Kidney (tissue), 14 donors: ENCODE data around the gene MST1R. TPM values are rescaled to one million over a fixed set of nuclear protein-coding genes. Genes with fewer than 3 reads are reported as not detected.
"Not testable (repeated sequence)": the region's sequence is repeated elsewhere in the genome, so short reads cannot be mapped to it uniquely, and the experiment has no call there.

Experiments
- DNase-seq, 5 donors: peaks; one replicate each; pipeline ENCODE4 v3.0.0-alpha.2; 2013 to 2020
- FAIRE-seq: peaks from 2 replicates; lab custom pipeline; 2012; peaks lifted over from hg19 to GRCh38; lab: Jason Lieb, UNC
- H3K27ac ChIP-seq, 2 donors: one replicate each; pipeline ENCODE4 v1.7.0; 2013; ENCODE audit warnings: low read depth in 2 of 2, low read length in 2 of 2, inconsistent platforms in 1 of 2
- H3K27me3 ChIP-seq: one replicate; pipeline ENCODE4 v1.7.1; 2013; ENCODE audit warnings: low read length, inconsistent platforms; ENCODE audit not compliant: control insufficient read depth, insufficient read depth
- H3K36me3 ChIP-seq, 3 donors: one replicate each; pipeline versions ENCODE4 v1.7.0 to v1.7.1; 2013; ENCODE audit warnings: low read length in 3 of 3, control low read depth in 1 of 3, inconsistent platforms in 1 of 3; ENCODE audit not compliant: insufficient read depth in 3 of 3, control insufficient read depth in 2 of 3
- H3K4me1 ChIP-seq, 3 donors: one replicate each; pipeline versions ENCODE4 v1.7.0 to v1.7.1; 2013; ENCODE audit warnings: low read length in 3 of 3, inconsistent platforms in 1 of 3, low read depth in 1 of 3; ENCODE audit not compliant: control insufficient read depth in 2 of 3, insufficient read depth in 2 of 3
- H3K4me3 ChIP-seq, 3 donors: one replicate each; pipeline versions ENCODE4 v1.7.0 to v1.8.1; 2013; ENCODE audit warnings: low read length in 3 of 3, control low read depth in 1 of 3, inconsistent platforms in 1 of 3
- H3K9ac ChIP-seq, 3 donors: one replicate each; pipeline versions ENCODE4 v1.7.0 to v1.7.1; 2013; ENCODE audit warnings: low read length in 3 of 3, control low read depth in 1 of 3, inconsistent platforms in 1 of 3
- H3K9me3 ChIP-seq, 3 donors: one replicate each; pipeline versions ENCODE4 v1.7.0 to v1.7.1; 2013; ENCODE audit warnings: low read length in 3 of 3, control low read depth in 1 of 3, inconsistent platforms in 1 of 3; ENCODE audit not compliant: control insufficient read depth in 2 of 3, insufficient read depth in 1 of 3
- CTCF ChIP-seq: IDR thresholded peaks from 3 replicates; pipeline ENCODE4 v1.5.1; 2012; ENCODE audit warnings: mild to moderate bottlenecking, moderate library complexity, borderline replicate concordance; ENCODE audit not compliant: insufficient read depth; ENCODE audit errors: extremely low read depth
- intact Hi-C: fragments of 100-400 bp; cut with DNase I; formaldehyde crosslinking; loops from one replicate; pipeline ENCODE4 v1.11.1; 2022
- polyA plus RNA-seq: library from polyadenylated mRNA; stranded (reverse); fragments of 350-450 nt; fragmentation: Illumina TruSeq; extraction: RNeasy Lipid Tissue Mini Kit (QIAGEN cat#74804); gene quantifications from one replicate; pipeline ENCODE4 v1.2.3, GENCODE V29; 2014; ENCODE audit warnings: low read depth, low replicate concordance; ENCODE audit not compliant: insufficient read depth
- total RNA-seq: library from RNA; stranded (reverse); fragmentation: NEBNext Ultra II Directional; extraction: Animal tissue kit (Norgen Biotek cat#: 25700); gene quantifications from one replicate; pipeline ENCODE4 v1.2.1, GENCODE V29; 2021
- donor health status: control.
- donor health status: control.
- donor health status: control.
- donor health status: control.
- donor health status: control.
- donor health status: DM: yes; HTN: yes; CAD: no.
- donor health status: Normal renal cell carcinoma (clear cell type).

Gene MST1R
- total and polyA plus RNA-seq, 2 donors from 2014 or later, result 0.30 to 29.6 TPM

- Histone ChIP-seq H3K4me3 (no peak overlapping the region), H3K9me3 (no peaks in the 10 kb centered on the region), H3K27ac (no peak overlapping the region), H3K27me3 (no peaks in the 10 kb centered on the region), H3K9ac (no peak overlapping the region), H3K36me3 (no peaks in the 10 kb centered on the region), H3K4me1 (peaks cover 0 to 8% (median 0%) of the 10 kb centered on the region in 3 donors)
- FAIRE-seq (no peak), DNase-seq (no peak)
- no peak for TF ChIP-seq CTCF
- intact Hi-C loops, result no loop called here
These were observed 21.0 kb upstream of the MST1R start for GRCh38 chr3:49924683-49925082.

- H3K4me3 ChIP-seq, H3K27ac ChIP-seq, H3K4me1 ChIP-seq, H3K9ac ChIP-seq, H3K36me3 ChIP-seq, H3K9me3 ChIP-seq, FAIRE-seq, H3K27me3 ChIP-seq, intact Hi-C loops: not testable (repeated sequence)
- DNase-seq, result peak in 1 of 5 donors; percentile 9
These were observed 14.3 kb upstream of the MST1R start for GRCh38 chr3:49917806-49918590.

GRCh38 chr3:49916686-49917085 is 13.0 kb upstream of the MST1R start:
- TF ChIP-seq CTCF, result no peak
- Histone ChIP-seq H3K4me3 (no peak overlapping the region), H3K9ac (no peak overlapping the region), H3K9me3 (no peaks in the 10 kb centered on the region), H3K36me3 (peaks cover 0 to 10% (median 5%) of the 10 kb centered on the region in 3 donors), H3K27me3 (no peaks in the 10 kb centered on the region), H3K27ac (no peak overlapping the region), H3K4me1 (no peaks in the 10 kb centered on the region)
- intact Hi-C loops, result no loop called here
- DNase-seq (no peak), FAIRE-seq (no peak)

GRCh38 chr3:49914906-49915305 is 11.2 kb upstream of the MST1R start:
- H3K36me3 ChIP-seq, result peaks cover 0 to 13% (median 9%) of the 10 kb centered on the region in 3 donors
- no peak for TF ChIP-seq CTCF
- no peak for FAIRE-seq
- H3K9ac ChIP-seq, result no peak overlapping the region
- intact Hi-C loops, result no loop called here
- no peaks in the 10 kb centered on the region for H3K27me3 ChIP-seq
- H3K4me1 ChIP-seq, result no peaks in the 10 kb centered on the region
- H3K27ac ChIP-seq, result no peak overlapping the region
- H3K4me3 ChIP-seq, result no peak overlapping the region
- no peaks in the 10 kb centered on the region for H3K9me3 ChIP-seq
- DNase-seq, result no peak
